ENCODE data around the gene APOC3.
A peak's percentile ranks its signal among the peaks of the same experiment; 100 is the strongest.

Gene APOC3

DNA sequence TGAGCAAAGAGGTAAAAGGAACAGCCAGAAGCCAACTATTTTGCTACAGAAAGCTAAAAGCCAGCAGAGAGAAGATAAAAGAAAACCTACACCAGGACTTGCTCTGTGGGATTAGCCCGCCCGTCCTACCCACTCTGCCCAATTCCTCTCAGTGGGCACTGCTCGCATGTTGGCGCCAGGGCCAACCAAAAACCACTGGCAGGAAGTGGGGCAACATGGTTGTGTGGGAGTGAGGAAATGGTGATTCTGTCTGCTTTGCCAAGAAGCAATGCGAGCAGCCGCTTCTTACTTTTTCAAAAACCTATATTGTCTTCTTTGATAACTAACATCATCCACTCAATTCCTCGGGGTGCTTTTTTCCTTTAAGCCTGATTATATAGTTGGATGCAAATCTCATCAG is 21.9 kb downstream of the APOC3 start:
- peak; percentile 45 for DNase-seq (ENCODE audit: low spot score)

DNA sequence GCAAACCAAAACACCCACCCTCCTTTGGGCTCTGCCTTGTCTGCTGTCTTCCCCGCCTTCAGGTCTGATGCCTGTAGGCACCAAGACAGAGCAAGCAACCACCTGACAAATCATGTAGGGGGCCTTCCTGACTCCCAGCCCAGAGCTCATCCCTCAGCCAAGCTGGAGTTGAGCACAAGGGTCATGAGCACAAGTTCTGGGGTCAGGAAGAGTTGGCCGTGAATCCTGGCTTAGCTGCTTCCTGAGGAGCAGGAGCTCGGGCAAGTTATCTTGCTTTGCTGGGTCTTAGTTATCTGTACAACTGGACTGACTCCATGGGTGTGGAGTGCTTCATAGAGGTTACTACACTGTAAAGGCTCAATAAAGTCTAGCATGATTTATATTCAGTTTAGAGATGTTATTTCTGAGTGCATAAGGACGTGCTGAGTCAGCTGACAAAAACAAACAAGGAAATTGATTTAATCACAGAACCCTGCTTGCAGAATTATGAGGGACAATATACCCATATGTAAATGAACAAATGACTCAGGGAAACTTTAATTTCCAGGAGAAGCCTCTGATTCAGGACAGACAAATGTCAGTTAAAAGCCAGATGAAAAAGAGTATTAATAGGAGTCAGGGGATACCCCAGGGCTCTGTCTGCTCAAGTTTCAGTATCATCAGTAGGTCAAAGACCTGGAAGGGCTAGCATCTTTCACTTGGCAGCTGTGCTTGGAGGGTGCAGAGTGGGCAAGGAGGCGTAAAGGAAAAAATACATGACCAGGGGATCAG is 22.7 kb downstream of the APOC3 start:
- DNase-seq (ENCODE audit: low spot score), result peak; percentile 33

DNA sequence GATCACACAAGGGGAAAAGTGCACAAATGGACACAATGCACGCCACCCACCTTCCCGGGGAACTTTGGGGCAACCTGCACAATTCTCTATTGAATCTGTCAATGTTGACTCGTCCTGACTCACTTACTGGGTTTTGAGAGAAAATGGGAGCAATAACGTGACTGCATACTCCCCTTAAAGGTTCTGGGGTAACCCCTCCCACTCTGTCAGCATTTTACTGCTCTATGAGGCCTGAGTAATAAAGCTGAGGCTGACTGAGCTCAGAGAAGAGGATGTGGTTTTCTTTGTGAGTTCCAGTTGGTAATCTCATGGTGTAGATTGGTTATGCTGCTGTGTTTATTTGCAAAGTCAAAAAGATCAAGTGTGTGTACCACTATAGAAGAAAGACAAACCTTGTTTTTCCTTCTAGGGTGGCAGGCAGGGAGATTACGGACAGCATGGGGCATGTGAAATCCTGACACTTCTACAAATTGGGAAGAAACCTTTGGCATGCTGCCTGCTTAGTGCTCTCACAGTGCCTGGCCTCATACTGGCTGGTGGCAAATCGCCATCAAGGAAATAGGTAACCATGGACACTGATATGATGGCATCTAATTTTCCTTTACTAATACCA is 23.9 kb downstream of the APOC3 start:
- peak; percentile 85 for DNase-seq (ENCODE audit: low spot score)

DNA sequence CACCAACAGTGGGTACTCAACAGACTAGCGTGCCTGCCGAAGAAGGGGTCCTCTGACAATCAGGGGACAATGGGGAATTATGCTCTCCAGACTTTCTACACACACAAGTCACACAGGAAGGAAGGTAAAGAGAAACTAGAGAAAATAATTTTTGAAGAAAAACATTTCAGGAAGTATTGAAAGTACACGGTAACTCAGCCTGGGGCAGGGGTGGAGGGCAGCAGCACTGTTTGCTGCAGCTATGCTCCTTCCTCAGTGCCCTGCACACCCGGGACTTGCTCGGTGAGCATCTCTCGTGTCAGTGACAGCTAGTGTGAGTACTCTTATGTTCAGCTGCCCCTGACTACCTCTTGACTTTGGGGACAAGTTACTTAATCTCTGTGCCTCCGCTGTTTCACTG is 25.7 kb downstream of the APOC3 start:
- DNase-seq (ENCODE audit: low spot score), result no peak

DNA sequence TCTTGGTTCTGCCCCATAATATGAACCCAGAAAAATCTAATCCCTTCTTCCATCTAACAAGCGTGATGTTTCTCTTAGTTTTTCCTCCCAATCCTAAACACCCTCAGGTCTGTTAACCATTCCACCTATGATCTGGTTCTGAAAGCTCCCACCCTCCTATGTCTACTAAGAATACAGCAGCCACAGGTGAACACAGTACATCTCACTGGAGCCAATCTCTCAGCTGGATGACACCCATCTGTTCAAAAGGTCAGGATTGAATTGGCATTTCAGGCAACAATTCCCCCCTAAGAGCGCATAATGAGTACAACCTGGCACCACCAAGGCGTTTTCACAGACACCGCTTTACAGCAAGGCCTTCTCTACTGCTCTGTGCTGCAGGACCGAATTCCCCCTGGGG is 26.7 kb downstream of the APOC3 start:
- no peak for DNase-seq (ENCODE audit: low spot score)

DNA sequence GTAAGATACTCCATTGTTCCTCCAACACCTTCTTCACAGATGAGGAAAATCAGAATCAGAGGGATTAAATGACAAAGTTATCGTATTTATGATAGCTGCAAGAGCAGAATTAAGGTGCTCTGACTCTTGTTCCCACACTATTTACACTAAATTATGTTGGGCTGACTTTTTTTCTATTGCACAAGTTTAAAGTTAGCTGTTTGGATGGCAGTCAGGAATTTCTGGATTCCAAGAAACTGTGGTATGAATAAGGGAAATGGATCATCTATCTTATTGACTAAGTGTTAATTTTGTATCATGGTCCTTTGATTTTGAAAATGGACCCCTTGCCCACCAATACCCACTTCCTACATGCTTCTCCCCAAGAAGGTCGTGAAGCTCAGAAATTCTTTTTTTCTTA is 27.6 kb downstream of the APOC3 start:
- no peak for DNase-seq (ENCODE audit: low spot score)

DNA sequence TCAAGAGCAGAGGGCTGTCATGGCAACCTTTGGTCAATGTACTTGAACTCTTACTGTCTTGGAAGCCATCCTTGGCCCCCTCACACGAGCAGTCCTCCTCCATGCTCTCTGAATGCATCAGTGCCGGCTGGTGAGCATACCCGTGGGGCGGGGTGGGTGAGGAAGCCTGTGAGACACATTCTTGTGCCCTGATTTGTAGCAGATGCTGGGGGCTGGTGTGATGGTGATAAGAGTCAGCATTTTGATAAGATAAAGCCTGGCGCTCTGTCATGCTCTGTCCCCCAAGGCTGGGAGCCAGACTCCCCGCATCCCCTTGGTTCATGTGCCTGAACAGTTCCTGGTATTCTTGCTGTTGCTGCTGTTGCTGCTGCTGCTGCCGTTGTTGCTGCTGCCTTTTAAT is 28.2 kb downstream of the APOC3 start:
- DNase-seq (ENCODE audit: low spot score), result no peak

DNA sequence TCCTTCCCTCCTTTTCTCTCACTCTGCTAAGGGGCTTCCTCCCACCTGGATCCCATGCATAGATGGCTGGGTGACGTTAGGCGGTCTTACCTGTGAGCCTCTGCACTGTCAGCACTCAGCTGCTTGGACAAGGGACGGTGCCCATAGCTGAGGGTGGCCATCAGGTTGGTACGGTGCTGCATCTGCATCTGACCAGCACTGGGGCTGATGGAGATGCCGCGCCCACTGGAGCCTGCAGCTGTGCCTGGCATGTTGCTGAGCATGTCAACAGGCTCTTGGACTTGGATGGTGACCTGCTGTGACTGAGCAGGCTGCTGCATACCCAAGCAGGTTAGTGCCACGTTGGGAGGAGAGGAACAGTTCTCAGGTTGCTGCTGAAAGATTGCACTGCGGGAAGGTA is 29.5 kb downstream of the APOC3 start:
- no peak for DNase-seq (ENCODE audit: low spot score)

DNA sequence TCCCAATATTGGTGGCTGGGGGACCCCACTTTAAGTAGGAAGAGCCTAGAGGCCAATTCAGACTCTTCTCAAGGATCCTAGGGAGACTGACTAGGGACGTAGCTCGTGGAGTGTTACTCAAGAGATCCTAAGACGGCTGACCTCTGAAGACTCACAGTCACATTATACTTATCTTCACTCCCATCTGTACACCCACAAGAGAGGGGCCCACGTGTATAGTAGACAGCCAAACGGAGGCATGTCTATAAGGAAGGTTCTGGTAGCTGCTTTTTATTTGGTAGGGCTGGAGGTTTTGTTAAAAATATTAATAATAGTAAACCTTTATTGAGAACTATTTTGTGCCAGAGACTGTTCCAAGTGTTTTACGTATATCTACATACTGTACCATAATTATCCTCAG is 30.6 kb downstream of the APOC3 start:
- no peak for DNase-seq (ENCODE audit: low spot score)

DNA sequence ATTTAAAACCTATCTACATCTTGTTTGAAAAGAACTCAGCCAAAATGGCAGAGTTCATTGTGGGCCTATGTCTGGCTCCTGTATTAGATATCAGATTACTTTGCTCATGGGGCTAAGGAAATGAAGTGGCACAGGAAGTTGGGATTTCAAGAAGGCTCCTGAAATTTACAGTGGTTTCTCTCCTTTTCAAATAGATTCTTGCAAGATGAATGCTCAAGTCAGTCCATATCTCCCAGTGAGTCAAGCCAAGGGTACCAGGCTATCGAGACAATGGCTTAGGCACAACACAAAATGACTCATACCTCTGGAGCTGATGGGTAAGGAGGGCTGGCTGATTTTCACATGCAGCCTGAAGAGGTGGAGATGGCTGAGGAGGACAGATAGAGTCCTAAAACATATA is 31.8 kb downstream of the APOC3 start:
- no peak for DNase-seq (ENCODE audit: low spot score)

DNA sequence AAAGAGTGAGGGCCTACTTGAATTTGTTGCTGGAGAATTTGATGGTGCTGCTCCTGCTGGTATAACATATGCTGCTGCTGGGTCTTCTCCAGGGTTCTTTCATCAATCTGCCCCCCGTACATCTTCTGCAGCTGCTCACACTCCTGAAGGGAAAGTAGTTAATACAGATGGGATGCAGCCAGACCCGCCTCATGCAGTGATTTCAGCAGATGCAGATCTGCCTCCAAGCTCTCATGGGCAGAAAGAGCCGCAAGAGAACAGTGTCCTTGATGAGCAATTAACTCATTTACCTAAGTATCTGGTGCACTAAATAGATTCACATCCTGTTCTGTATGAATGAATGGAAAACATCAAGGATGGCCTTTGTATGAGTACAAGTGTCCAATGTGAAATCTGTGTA is 32.5 kb downstream of the APOC3 start:
- DNase-seq (ENCODE audit: low spot score), result no peak

DNA sequence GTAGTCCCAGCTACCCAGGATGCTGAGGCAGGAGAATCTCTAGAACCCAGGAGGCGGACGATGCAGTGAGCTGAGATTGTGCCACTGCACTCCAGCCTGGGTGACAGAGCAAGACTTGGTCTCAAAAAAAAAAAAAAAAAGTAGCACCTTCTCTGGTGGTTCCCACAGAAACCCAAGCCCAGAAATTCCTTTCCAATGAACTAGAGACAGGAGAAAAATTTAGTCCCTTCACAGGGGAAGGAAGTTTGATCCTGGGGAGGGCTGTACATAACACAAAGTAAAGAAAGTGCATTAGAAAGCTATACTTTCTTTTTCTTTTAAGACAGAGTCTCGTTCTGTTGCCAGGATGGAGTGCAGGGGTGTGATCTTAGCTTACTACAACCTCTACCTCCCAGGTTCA is 33.2 kb downstream of the APOC3 start:
- no peak for DNase-seq (ENCODE audit: low spot score)

DNA sequence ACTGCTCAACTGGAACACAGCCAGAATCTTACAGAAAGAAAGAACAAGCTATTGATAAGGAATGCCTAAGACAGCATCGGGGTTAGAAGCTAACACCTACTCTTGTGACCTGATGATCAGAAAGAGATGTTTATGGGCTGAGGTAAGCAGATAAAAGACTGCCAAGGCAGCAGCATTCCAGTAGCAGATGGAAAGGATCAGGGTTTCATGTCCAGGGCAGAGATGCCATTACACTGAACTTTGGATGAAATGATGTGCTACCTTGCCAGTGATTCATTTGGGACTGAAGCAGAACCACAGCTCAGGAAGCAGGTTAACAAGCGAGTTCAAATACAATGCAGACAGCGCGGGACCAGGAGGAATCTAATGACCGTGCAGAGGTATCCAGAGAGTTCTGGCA is 34.8 kb downstream of the APOC3 start:
- DNase-seq (ENCODE audit: low spot score), result no peak

DNA sequence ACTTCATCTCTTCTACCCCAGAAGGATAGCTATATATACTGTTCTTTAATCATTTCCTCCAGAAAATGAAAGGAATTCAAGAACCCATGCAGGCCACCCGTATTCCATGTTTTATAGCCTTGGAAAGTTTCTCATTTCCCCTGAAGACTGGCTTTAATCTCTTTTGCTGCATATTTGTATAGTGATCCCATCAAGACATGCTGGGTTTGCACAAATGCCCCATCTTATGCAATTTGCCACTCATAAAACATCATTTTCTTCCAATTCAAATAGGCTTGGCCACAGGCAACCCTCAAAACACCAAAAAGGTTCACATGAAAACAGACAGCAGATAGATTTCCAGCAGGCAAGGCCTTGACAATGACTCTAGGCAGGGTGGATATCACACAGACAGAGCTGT is 36.0 kb downstream of the APOC3 start:
- no peak for DNase-seq (ENCODE audit: low spot score)

DNA sequence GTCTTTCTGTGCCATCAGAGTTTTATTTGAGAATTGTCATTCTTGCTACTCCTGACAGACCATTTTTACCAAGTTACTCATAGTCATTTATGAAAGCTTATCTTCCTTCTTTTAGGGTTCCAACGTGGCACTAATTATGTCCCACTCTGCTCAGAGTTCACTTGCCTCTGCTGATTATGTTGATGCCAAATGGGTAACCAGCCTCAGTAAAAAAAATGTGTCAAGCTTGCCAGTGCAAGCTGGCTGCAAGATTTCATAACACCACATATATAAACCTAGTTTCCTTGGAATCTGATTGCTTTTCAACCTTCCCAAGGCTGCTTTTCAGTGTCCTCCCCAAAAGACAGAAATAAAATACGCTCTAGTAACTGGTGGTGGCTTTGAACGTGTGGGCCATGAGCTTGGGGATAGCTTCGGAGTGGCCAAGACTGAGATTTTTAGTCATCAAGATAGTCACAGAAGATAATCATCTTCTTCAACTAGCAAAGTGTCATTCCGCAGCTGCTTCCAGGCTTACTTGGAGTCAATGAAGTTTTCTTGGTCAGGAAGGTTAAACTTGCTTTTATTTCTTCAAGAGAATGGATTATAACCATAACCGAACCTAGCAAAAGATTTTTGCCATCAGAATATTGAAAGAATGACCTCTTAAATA is 37.2 kb downstream of the APOC3 start:
- no peak for DNase-seq (ENCODE audit: low spot score)

DNA sequence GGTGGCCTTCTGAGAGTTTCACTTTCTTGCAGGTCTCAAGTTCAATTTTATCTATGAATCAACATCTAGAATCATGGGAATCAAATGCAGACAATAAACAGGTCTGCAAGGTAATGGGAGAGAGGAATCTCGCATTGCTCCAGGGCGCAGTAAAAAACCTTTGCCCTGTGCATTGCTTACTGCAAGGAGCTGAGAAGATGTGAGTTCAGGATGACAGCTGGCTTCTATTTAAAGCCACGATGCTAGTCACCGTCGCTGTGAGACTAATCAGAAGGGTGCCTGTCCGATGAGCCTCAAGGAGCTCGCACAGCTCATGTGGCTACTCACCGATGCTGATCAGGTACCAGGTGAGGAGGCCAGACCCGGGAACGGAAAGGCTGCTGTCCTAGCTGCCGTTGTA is 37.9 kb downstream of the APOC3 start:
- no peak for DNase-seq (ENCODE audit: low spot score)

DNA sequence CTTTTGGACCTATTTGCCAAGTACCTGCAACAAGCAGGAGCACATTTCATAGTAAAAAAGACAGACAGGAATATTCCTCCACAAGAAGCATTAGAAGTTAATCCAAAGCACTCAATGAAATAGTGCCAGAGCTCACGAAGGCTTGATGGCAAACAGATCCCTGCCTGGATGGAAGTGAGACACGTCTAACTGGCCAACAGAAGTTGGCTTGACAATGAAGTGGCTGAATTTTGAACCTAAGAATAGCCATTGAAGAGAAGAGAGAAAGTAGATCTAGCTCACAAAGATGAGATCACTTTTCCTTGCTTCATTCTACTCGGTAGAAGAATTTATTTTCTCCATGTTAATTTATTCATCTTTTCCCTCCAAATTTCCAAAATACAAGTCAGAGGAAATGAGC is 38.4 kb downstream of the APOC3 start:
- no peak for DNase-seq (ENCODE audit: low spot score)

DNA sequence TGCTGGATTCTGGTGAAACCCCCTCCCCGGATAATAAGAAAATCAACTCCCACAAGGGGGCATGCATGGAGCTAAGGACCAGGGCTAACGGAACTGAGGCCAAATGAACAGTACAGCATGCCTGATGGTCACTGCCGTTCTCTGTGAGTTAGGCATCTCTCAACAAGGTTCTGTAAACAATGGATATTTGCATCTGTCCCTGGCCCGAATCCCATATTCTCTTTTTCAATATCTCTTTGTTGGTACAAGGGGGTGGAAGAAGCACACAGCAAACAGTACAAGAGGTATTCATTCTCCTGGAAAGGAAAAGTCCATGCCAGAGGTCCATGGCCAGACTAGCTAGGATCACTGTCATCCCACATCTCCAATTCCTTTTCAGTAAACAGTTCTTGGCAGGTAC is 39.9 kb downstream of the APOC3 start:
- no peak for DNase-seq (ENCODE audit: low spot score)

DNA sequence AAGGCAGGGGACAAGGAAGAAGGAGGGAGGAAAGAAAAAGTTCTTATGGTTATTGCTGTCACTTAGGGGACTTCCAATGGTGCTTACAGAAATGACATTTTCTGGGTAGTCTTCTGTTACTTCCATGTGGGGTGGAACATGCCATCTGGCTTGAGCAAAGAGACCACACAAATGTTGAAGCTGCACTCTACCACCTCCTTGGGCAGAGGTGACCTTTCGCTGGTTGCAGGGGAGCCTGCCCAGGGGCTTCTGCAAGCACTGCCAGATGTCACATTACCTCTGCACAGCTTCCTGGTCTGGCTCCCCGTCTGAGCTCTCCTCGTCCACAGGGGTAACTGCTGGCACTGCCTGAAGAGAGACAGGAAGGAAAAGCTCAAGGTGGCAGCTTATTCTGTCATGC is 40.3 kb downstream of the APOC3 start:
- no peak for DNase-seq (ENCODE audit: low spot score)

DNA sequence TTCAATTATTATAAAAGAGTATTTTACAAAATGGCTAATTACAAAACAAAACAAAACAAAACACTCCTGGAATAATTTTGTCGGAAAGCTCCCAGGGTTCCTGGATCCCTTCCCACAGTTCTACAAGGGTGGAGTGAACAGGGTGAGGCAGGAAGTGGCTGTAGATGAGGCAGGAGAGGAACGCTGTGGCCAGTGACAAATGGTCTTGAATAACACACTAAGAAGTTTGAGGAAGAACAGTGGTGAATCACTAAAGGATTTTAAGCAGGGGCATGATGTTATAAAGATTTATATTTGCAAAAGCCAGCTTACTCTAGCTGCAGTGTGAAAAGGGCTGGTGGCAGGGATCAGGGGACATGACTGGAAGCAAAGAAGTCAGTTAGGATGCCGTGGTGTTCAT is 41.5 kb downstream of the APOC3 start:
- no peak for DNase-seq (ENCODE audit: low spot score)

DNA sequence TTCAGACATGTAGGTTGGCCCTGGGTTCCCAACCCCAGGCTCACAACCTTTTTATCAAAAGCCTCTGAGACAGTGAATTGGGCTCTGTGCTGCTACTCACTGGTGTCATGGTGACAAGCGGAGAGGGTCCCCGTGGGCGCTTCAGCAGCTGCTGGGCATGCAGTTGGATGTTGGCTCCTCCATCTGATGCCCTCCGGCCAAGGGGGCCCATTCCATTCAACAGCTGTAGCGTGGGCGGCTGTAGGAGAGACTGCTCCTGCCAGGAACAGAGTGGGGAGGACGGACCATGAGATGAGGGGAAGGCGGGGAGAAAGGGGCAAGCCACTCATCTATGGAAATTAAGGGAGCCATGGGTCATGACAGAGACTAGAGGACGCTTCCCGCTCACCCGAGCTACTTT is 43.7 kb downstream of the APOC3 start:
- no peak for DNase-seq (ENCODE audit: low spot score)

DNA sequence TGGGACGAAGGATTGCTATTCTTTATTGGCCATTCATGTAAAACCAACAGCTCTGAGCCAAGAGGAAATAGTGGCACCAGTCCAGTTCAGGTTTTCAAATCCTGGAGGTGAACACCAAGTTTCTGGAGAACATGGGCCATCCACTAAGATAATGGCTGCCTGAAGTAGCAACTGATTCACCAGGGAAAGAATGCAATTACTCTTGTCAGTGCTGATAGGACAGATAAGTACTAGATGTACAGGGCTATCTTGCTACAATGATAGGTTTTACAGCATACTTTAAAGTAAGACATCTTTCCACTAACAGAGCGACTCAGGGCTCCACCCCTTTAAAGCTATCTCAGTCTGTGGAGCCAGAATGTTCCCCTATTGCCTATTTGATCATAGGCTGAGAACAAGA is 44.5 kb downstream of the APOC3 start:
- no peak for DNase-seq (ENCODE audit: low spot score)

DNA sequence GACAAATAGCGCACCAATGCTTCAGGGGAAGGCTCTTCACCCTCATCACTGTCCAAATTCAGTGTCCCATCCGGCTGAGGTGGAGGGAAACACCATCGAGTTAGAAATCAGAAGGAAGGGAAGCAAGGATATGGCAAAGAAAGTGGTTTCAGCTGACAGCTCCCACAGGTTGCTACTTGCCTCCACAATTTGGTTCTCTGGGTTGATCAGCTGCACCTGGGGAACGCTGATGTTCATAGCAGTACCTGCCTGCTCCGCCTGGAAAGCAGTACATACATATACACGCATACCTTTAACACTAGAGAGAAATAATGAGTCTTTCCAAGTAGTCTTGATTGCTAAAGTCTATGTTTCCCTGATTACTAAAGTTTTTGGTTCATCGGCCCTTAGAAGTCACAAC is 45.5 kb downstream of the APOC3 start:
- no peak for DNase-seq (ENCODE audit: low spot score)

DNA sequence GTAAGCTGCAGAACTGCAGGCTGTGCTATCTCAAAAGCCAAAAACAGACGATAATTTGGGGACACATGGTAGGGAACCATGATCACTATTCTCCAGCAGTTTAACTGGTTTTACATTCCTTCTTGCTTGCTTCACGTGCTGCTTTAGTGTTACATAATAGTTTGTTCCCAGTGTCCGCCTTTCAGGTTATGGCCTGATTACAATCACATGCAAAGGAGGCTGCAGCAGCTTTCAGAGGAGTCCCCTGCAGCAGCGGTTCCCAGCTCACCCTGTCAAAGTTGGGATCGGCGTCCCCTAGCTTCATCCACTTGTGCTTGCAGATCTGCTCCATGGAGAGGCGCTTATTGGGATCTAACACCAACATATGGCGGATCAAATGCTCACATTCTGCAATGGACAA is 46.9 kb downstream of the APOC3 start:
- no peak for DNase-seq (ENCODE audit: low spot score)

Data from CD4-positive, alpha-beta T cell treated with Interleukin-15 for 4 hours (primary cell).